Measurements from ENCODE around the gene SIRPA. TPM values are rescaled to one million over a fixed set of nuclear protein-coding genes. Genes with fewer than 3 reads are reported as not detected.

The SIRPA gene
- total RNA-seq, 1 donor from 2014 or later, result not detected

GRCh38 chr20:1935696-1936366 lies 40.6 kb downstream of the SIRPA start:
- no peak overlapping the region for H3K27ac Mint-ChIP-seq
- no peaks in the 10 kb centered on the region for H3K27me3 Mint-ChIP-seq (ENCODE audit: low read depth)
- no peaks in the 10 kb centered on the region for H3K9me3 Mint-ChIP-seq
- H3K4me1 Mint-ChIP-seq (ENCODE audit: low read depth), result no peaks in the 10 kb centered on the region
- DNase-seq (ENCODE audit: low spot score), result no peak
- intact Hi-C loops (cut with micrococcal nuclease), result no loop called here
- H3K4me3 Mint-ChIP-seq (ENCODE audit: low read depth), result no peak overlapping the region
- H3K36me3 Mint-ChIP-seq (ENCODE audit: low read depth), result no peaks in the 10 kb centered on the region

- intact Hi-C loops (cut with micrococcal nuclease), result no loop called here
- H3K9me3 Mint-ChIP-seq, result no peaks in the 10 kb centered on the region
- H3K4me1 Mint-ChIP-seq (ENCODE audit: low read depth), result no peaks in the 10 kb centered on the region
- no peak overlapping the region for H3K4me3 Mint-ChIP-seq (ENCODE audit: low read depth)
- no peaks in the 10 kb centered on the region for H3K27me3 Mint-ChIP-seq (ENCODE audit: low read depth)
- no peak for DNase-seq (ENCODE audit: low spot score)
- H3K27ac Mint-ChIP-seq, result no peak overlapping the region
- H3K36me3 Mint-ChIP-seq (ENCODE audit: low read depth), result no peaks in the 10 kb centered on the region
Measured at GRCh38 chr20:1937316-1937976, 42.2 kb downstream of the SIRPA start.

GRCh38 chr20:1938464-1939269 lies 43.5 kb downstream of the SIRPA start:
- H3K27ac Mint-ChIP-seq, result no peak overlapping the region
- H3K4me1 Mint-ChIP-seq (ENCODE audit: low read depth), result no peaks in the 10 kb centered on the region
- intact Hi-C loops (cut with micrococcal nuclease), result no loop called here
- peaks cover 4% of the 10 kb centered on the region for H3K27me3 Mint-ChIP-seq (ENCODE audit: low read depth)
- H3K4me3 Mint-ChIP-seq (ENCODE audit: low read depth), result no peak overlapping the region
- no peak for DNase-seq (ENCODE audit: low spot score)
- H3K36me3 Mint-ChIP-seq (ENCODE audit: low read depth), result no peaks in the 10 kb centered on the region
- H3K9me3 Mint-ChIP-seq, result no peaks in the 10 kb centered on the region

- intact Hi-C loops (cut with micrococcal nuclease), result no loop called here
- Mint-ChIP-seq H3K36me3 (ENCODE audit: low read depth) (no peaks in the 10 kb centered on the region), H3K27ac (no peak overlapping the region), H3K4me3 (ENCODE audit: low read depth) (no peak overlapping the region), H3K9me3 (no peaks in the 10 kb centered on the region), H3K27me3 (ENCODE audit: low read depth) (peaks cover 4% of the 10 kb centered on the region), H3K4me1 (ENCODE audit: low read depth) (no peaks in the 10 kb centered on the region)
- DNase-seq (ENCODE audit: low spot score), result no peak
Measured at GRCh38 chr20:1939270-1939595, 44.0 kb downstream of the SIRPA start.

- H3K9me3 Mint-ChIP-seq, result no peaks in the 10 kb centered on the region
- no peaks in the 10 kb centered on the region for H3K36me3 Mint-ChIP-seq (ENCODE audit: low read depth)
- intact Hi-C loops (cut with micrococcal nuclease), result no loop called here
- H3K27me3 Mint-ChIP-seq (ENCODE audit: low read depth), result peaks cover 10% of the 10 kb centered on the region
- DNase-seq (ENCODE audit: low spot score), result no peak
- no peak overlapping the region for H3K4me3 Mint-ChIP-seq (ENCODE audit: low read depth)
- H3K4me1 Mint-ChIP-seq (ENCODE audit: low read depth), result no peaks in the 10 kb centered on the region
- no peak overlapping the region for H3K27ac Mint-ChIP-seq
Measured at GRCh38 chr20:1940581-1940980, 45.4 kb downstream of the SIRPA start.

- no peak for DNase-seq (ENCODE audit: low spot score)
- intact Hi-C loops (cut with micrococcal nuclease), result no loop called here
- Mint-ChIP-seq H3K4me3 (ENCODE audit: low read depth) (no peak overlapping the region), H3K4me1 (ENCODE audit: low read depth) (no peaks in the 10 kb centered on the region), H3K36me3 (ENCODE audit: low read depth) (no peaks in the 10 kb centered on the region), H3K27me3 (ENCODE audit: low read depth) (peaks cover 14% of the 10 kb centered on the region), H3K9me3 (no peaks in the 10 kb centered on the region), H3K27ac (no peak overlapping the region)
Measured at GRCh38 chr20:1941226-1941625, 46.0 kb downstream of the SIRPA start.

- no peaks in the 10 kb centered on the region for H3K36me3 Mint-ChIP-seq (ENCODE audit: low read depth)
- H3K4me1 Mint-ChIP-seq (ENCODE audit: low read depth), result no peaks in the 10 kb centered on the region
- no peak for DNase-seq (ENCODE audit: low spot score)
- H3K27me3 Mint-ChIP-seq (ENCODE audit: low read depth), result peaks cover 21% of the 10 kb centered on the region
- H3K9me3 Mint-ChIP-seq, result no peaks in the 10 kb centered on the region
- intact Hi-C loops (cut with micrococcal nuclease), result no loop called here
- H3K4me3 Mint-ChIP-seq (ENCODE audit: low read depth), result no peak overlapping the region
- H3K27ac Mint-ChIP-seq, result no peak overlapping the region
Measured at GRCh38 chr20:1942061-1942460, 46.9 kb downstream of the SIRPA start.

GRCh38 chr20:1942486-1943274 lies 47.5 kb downstream of the SIRPA start:
- Mint-ChIP-seq H3K27ac (no peak overlapping the region), H3K36me3 (ENCODE audit: low read depth) (no peaks in the 10 kb centered on the region), H3K4me1 (ENCODE audit: low read depth) (no peaks in the 10 kb centered on the region), H3K4me3 (ENCODE audit: low read depth) (no peak overlapping the region), H3K9me3 (no peaks in the 10 kb centered on the region), H3K27me3 (ENCODE audit: low read depth) (peaks cover 24% of the 10 kb centered on the region)
- intact Hi-C loops (cut with micrococcal nuclease), result no loop called here
- DNase-seq (ENCODE audit: low spot score), result no peak

- Mint-ChIP-seq H3K4me3 (ENCODE audit: low read depth) (no peak overlapping the region), H3K27me3 (ENCODE audit: low read depth) (peaks cover 28% of the 10 kb centered on the region), H3K4me1 (ENCODE audit: low read depth) (no peaks in the 10 kb centered on the region), H3K36me3 (ENCODE audit: low read depth) (no peaks in the 10 kb centered on the region), H3K27ac (no peak overlapping the region), H3K9me3 (no peaks in the 10 kb centered on the region)
- intact Hi-C loops (cut with micrococcal nuclease), result no loop called here
- DNase-seq (ENCODE audit: low spot score), result no peak
Measured at GRCh38 chr20:1943275-1944002, 48.2 kb downstream of the SIRPA start.

GRCh38 chr20:1944345-1945091 lies 49.3 kb downstream of the SIRPA start:
- intact Hi-C loops (cut with micrococcal nuclease), result no loop called here
- DNase-seq (ENCODE audit: low spot score), result no peak
- H3K36me3 Mint-ChIP-seq (ENCODE audit: low read depth), result no peaks in the 10 kb centered on the region

GRCh38 chr20:1945134-1945618 lies 50.0 kb downstream of the SIRPA start:
- no peaks in the 10 kb centered on the region for H3K36me3 Mint-ChIP-seq (ENCODE audit: low read depth)
- H3K4me3 Mint-ChIP-seq (ENCODE audit: low read depth), result no peak overlapping the region
- no peaks in the 10 kb centered on the region for H3K9me3 Mint-ChIP-seq
- peaks cover 38% of the 10 kb centered on the region for H3K27me3 Mint-ChIP-seq (ENCODE audit: low read depth)
- no peaks in the 10 kb centered on the region for H3K4me1 Mint-ChIP-seq (ENCODE audit: low read depth)
- intact Hi-C loops (cut with micrococcal nuclease), result no loop called here
- no peak for DNase-seq (ENCODE audit: low spot score)
- no peak overlapping the region for H3K27ac Mint-ChIP-seq

More at GRCh38 chr20:1944345-1945091, 49.3 kb downstream of the SIRPA start:
- Mint-ChIP-seq H3K27me3 (ENCODE audit: low read depth) (peaks cover 34% of the 10 kb centered on the region), H3K4me1 (ENCODE audit: low read depth) (no peaks in the 10 kb centered on the region), H3K27ac (no peak overlapping the region), H3K9me3 (no peaks in the 10 kb centered on the region), H3K4me3 (ENCODE audit: low read depth) (no peak overlapping the region)
